K562 treated with DMSO at 1 percent for 12 hours (cell line): ENCODE data around the gene TAAR9. TPM values are rescaled to one million over a fixed set of nuclear protein-coding genes. Genes with fewer than 3 reads are reported as not detected.

ENCODE experiments used
- total RNA-seq: library from RNA; unstranded; fragments of 300-600 nt; gene quantifications from 2 replicates; pipeline ENCODE4 v1.2.3, GENCODE V29; 2022; ENCODE audit not compliant: insufficient read depth

The TAAR9 gene
- not detected in 2 replicates for total RNA-seq

GRCh38 chr6:132537977-132538376 is at the start of gene TAAR9:
TAAR9 (plus strand) TSS chr6:132538277; CDS start chr6:132538290, 13 bp downstream.

GRCh38 chr6:132512638-132513632 is 25.1 kb upstream of the TAAR9 start, which contains the start of gene STX7:
STX7 (minus strand) TSS chr6:132513116; CDS start chr6:132503530, 9,586 bp downstream.

GRCh38 chr6:132552372-132552771 is 14.3 kb downstream of the TAAR9 start, which contains the start of gene TAAR8:
TAAR8 (plus strand) TSS chr6:132552672; CDS start chr6:132552693, 21 bp downstream.

GRCh38 chr6:132570221-132570777 is 32.2 kb downstream of the TAAR9 start, which contains the start of gene TAAR6:
TAAR6 (plus strand) TSS chr6:132570322; CDS start chr6:132570322, 0 bp downstream.

Other genes with a start within 250 kb of the TAAR9 start
- not detected in 2 replicates for gene MOXD1, start 136.8 kb upstream of the TAAR9 start, total RNA-seq
- gene STX7, start 25.2 kb upstream of the TAAR9 start, total RNA-seq = 10.3 and 26.9 TPM in 2 replicates
- gene TAAR8, start 14.4 kb downstream of the TAAR9 start, total RNA-seq = not detected in 2 replicates
- not detected in 2 replicates for gene TAAR6, start 32.0 kb downstream of the TAAR9 start, total RNA-seq
- gene TAAR5, start 51.5 kb downstream of the TAAR9 start, total RNA-seq = not detected in 2 replicates
- gene TAAR2, start 86.0 kb downstream of the TAAR9 start, total RNA-seq = not detected in 2 replicates
- not detected in 2 replicates for gene TAAR1, start 120.9 kb downstream of the TAAR9 start, total RNA-seq
- gene VNN1, start 175.8 kb downstream of the TAAR9 start, total RNA-seq = not detected in 2 replicates
- 0.99 TPM in 1 of 2 replicates, not detected in the other for gene VNN2, start 219.6 kb downstream of the TAAR9 start, total RNA-seq